SK-N-SH treated with all-trans-retinoic acid at 6 μM for 48 hours (cell line): Measurements from ENCODE around the gene VPS13D.

Experiments used
- ATAC-seq: fragments of 200-7000 bp; cut with Tn5 transposase; 3 replicates; pipeline ENCODE4 v1.9.1; 2020; ENCODE audit warnings: mild to moderate bottlenecking, moderate library complexity
- ARNTL ChIP-seq: fragments of 450-650 bp; formaldehyde crosslinking; IDR thresholded peaks from 2 replicates; pipeline ENCODE4 v1.5.0; 2020; ENCODE audit warnings: low read depth, mild to moderate bottlenecking, moderate library complexity, borderline replicate concordance
- BACH2 ChIP-seq: fragments of 250-450 bp; sonication (Bioruptor Pico); IDR thresholded peaks from 2 replicates; pipeline ENCODE4 v1.9.0; 2021; ENCODE audit warnings: mild to moderate bottlenecking, borderline replicate concordance
- CSDC2 ChIP-seq: fragments of 250-450 bp; sonication (Bioruptor Pico); IDR thresholded peaks from 2 replicates; pipeline ENCODE4 v1.5.0; 2020; ENCODE audit warnings: mild to moderate bottlenecking, moderate library complexity
- ESRRG ChIP-seq: fragments of 250-450 bp; sonication (Bioruptor Pico); IDR thresholded peaks from 2 replicates; pipeline ENCODE4 v1.6.1; 2021; ENCODE audit warnings: mild to moderate bottlenecking
- GLIS3 ChIP-seq: fragments of 250-450 bp; sonication (Bioruptor Pico); IDR thresholded peaks from 2 replicates; pipeline ENCODE4 v1.5.0; 2020; ENCODE audit warnings: mild to moderate bottlenecking, moderate library complexity
- ISL1 ChIP-seq: fragments of 250-450 bp; sonication (Bioruptor Pico); IDR thresholded peaks from 2 replicates; pipeline ENCODE4 v2.1.2; 2022; ENCODE audit warnings: mild to moderate bottlenecking, moderate library complexity
- OSR1 ChIP-seq: fragments of 250-450 bp; sonication (Bioruptor Pico); IDR thresholded peaks from 2 replicates; pipeline ENCODE4 v1.8.0; 2022; ENCODE audit warnings: moderate library complexity, mild to moderate bottlenecking, inconsistent platforms
- PPARA ChIP-seq: fragments of 250-450 bp; sonication (Bioruptor Pico); IDR thresholded peaks from 2 replicates; pipeline ENCODE4 v1.5.0; 2020; ENCODE audit warnings: mild to moderate bottlenecking, borderline replicate concordance
- RARB ChIP-seq: fragments of 250-450 bp; sonication (Bioruptor Pico); IDR thresholded peaks from 2 replicates; pipeline ENCODE4 v1.8.0; 2021; ENCODE audit warnings: mild to moderate bottlenecking, moderate library complexity
- SNAI2 ChIP-seq: fragments of 250-450 bp; sonication (Bioruptor Pico); IDR thresholded peaks from 2 replicates; pipeline ENCODE4 v1.5.0; 2020; ENCODE audit warnings: mild to moderate bottlenecking, moderate library complexity
- TCF4 ChIP-seq: fragments of 250-450 bp; sonication (Bioruptor Pico); IDR thresholded peaks from 2 replicates; pipeline ENCODE4 v1.8.0; 2021; ENCODE audit warnings: mild to moderate bottlenecking, moderate library complexity, borderline replicate concordance
- TOX ChIP-seq: fragments of 250-450 bp; sonication (Bioruptor Pico); IDR thresholded peaks from 2 replicates; pipeline ENCODE4 v1.8.0; 2021; ENCODE audit warnings: mild to moderate bottlenecking, moderate library complexity, borderline replicate concordance
- ZC3H10 ChIP-seq: fragments of 250-450 bp; sonication (Bioruptor Pico); IDR thresholded peaks from 2 replicates; pipeline ENCODE4 v1.5.1; 2021; ENCODE audit warnings: mild to moderate bottlenecking, moderate library complexity
- ZFP3 ChIP-seq: fragments of 250-450 bp; sonication (Bioruptor Pico); IDR thresholded peaks from 2 replicates; pipeline ENCODE4 v1.5.0; 2020; ENCODE audit warnings: mild to moderate bottlenecking, moderate library complexity
- ZFP30 ChIP-seq: fragments of 450-650 bp; formaldehyde crosslinking; IDR thresholded peaks from 2 replicates; pipeline ENCODE4 v1.5.0; 2022; ENCODE audit warnings: mild to moderate bottlenecking, moderate library complexity
- ZNF565 ChIP-seq: fragments of 450-650 bp; formaldehyde crosslinking; conservative IDR thresholded peaks from 2 replicates; pipeline ENCODE4 v1.5.0; 2020; ENCODE audit warnings: low read depth, mild to moderate bottlenecking, moderate library complexity
- ZNF70 ChIP-seq: fragments of 450-650 bp; formaldehyde crosslinking; IDR thresholded peaks from 2 replicates; pipeline ENCODE4 v1.5.0; 2020; ENCODE audit warnings: mild to moderate bottlenecking, moderate library complexity
- ZNF8 ChIP-seq: fragments of 450-650 bp; formaldehyde crosslinking; IDR thresholded peaks from 2 replicates; pipeline ENCODE4 v1.5.0; 2020; ENCODE audit warnings: mild to moderate bottlenecking, moderate library complexity
- TF ChIP-seq, protein P1 (sequence below): fragments of 250-450 bp; sonication (Bioruptor Pico); IDR thresholded peaks from 2 replicates; pipeline ENCODE4 v1.8.0; 2020; ENCODE audit warnings: mild to moderate bottlenecking, moderate library complexity, borderline replicate concordance
- TF ChIP-seq, protein P2 (sequence below): fragments of 250-450 bp; sonication (Bioruptor Pico); IDR thresholded peaks from 2 replicates; pipeline ENCODE4 v1.5.1; 2021; ENCODE audit warnings: mild to moderate bottlenecking, moderate library complexity
- TF ChIP-seq, protein P3 (sequence below): fragments of 250-450 bp; sonication (Bioruptor Pico); IDR thresholded peaks from 2 replicates; pipeline ENCODE4 v1.8.0; 2021; ENCODE audit warnings: low read depth, mild to moderate bottlenecking, moderate library complexity, borderline replicate concordance
- TF ChIP-seq, protein P4 (sequence below): fragments of 250-450 bp; sonication (Bioruptor Pico); IDR thresholded peaks from 2 replicates; pipeline ENCODE4 v1.5.1; 2020; ENCODE audit warnings: low read depth, mild to moderate bottlenecking, moderate library complexity
- TF ChIP-seq, protein P5 (sequence below): fragments of 250-450 bp; sonication (Bioruptor Pico); IDR thresholded peaks from 2 replicates; pipeline ENCODE4 v1.5.0; 2020; ENCODE audit warnings: mild to moderate bottlenecking, moderate library complexity

The VPS13D gene

DNA sequence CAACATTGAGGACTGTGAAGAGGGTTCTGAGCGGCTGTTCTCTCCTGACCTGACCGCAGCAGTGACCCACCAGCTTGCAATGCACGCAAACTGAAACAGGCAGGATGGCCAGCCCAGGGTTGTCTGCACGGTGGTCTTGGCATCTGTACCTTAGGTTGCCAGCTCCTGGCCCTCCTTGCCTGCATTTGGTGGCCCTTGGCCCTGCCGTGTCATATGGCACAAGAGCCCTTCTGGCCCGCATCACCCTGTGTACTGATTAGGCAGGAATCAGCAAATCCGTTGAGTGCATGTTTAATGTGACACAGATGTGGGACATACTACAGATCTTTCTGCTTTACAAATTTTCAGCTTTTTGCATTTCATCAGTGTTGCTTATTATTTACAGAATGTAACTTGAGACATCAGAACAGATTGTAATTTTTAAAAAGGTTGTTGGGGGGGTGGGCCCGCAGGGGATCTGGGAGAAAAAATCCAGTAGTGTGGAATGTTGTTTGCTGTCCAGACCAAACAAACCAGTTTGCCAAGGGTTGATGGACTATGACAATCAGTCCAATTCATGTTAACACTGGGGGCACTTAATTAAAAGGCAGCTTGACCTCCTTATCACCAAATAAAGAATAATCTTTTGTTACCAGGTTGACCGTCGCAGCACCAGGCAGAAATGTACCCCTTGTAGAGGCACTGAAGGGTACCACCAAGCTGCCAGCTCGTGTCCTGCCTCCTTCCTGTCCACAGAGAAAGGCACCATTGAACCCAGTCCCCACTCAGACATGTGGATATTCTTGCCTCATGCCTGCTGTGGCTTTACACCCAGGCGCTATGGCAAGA, 255.6 kb downstream of the VPS13D start:
- TF ChIP-seq, protein P1, sequence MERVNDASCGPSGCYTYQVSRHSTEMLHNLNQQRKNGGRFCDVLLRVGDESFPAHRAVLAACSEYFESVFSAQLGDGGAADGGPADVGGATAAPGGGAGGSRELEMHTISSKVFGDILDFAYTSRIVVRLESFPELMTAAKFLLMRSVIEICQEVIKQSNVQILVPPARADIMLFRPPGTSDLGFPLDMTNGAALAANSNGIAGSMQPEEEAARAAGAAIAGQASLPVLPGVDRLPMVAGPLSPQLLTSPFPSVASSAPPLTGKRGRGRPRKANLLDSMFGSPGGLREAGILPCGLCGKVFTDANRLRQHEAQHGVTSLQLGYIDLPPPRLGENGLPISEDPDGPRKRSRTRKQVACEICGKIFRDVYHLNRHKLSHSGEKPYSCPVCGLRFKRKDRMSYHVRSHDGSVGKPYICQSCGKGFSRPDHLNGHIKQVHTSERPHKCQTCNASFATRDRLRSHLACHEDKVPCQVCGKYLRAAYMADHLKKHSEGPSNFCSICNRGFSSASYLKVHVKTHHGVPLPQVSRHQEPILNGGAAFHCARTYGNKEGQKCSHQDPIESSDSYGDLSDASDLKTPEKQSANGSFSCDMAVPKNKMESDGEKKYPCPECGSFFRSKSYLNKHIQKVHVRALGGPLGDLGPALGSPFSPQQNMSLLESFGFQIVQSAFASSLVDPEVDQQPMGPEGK (CRISPR knock-in tag) = no peak
- no peak for TF ChIP-seq GLIS3
- TF ChIP-seq, protein P2, sequence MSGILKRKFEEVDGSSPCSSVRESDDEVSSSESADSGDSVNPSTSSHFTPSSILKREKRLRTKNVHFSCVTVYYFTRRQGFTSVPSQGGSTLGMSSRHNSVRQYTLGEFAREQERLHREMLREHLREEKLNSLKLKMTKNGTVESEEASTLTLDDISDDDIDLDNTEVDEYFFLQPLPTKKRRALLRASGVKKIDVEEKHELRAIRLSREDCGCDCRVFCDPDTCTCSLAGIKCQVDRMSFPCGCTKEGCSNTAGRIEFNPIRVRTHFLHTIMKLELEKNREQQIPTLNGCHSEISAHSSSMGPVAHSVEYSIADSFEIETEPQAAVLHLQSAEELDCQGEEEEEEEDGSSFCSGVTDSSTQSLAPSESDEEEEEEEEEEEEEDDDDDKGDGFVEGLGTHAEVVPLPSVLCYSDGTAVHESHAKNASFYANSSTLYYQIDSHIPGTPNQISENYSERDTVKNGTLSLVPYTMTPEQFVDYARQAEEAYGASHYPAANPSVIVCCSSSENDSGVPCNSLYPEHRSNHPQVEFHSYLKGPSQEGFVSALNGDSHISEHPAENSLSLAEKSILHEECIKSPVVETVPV (CRISPR knock-in tag) = no peak
- TF ChIP-seq, protein P3, sequence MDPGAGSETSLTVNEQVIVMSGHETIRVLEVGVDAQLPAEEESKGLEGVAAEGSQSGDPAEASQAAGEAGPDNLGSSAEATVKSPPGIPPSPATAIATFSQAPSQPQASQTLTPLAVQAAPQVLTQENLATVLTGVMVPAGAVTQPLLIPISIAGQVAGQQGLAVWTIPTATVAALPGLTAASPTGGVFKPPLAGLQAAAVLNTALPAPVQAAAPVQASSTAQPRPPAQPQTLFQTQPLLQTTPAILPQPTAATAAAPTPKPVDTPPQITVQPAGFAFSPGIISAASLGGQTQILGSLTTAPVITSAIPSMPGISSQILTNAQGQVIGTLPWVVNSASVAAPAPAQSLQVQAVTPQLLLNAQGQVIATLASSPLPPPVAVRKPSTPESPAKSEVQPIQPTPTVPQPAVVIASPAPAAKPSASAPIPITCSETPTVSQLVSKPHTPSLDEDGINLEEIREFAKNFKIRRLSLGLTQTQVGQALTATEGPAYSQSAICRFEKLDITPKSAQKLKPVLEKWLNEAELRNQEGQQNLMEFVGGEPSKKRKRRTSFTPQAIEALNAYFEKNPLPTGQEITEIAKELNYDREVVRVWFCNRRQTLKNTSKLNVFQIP (CRISPR knock-in tag) = no peak
- peak; percentile 82 for TF ChIP-seq TCF4 (CRISPR knock-in tag)
- no peak for TF ChIP-seq ARNTL (CRISPR knock-in tag)
- no peak for TF ChIP-seq OSR1 (CRISPR knock-in tag)
- TF ChIP-seq SNAI2 = 0 out of 2 replicates have a peak, but pooled peaks have one; percentile 44
- TF ChIP-seq ZNF70 (CRISPR knock-in tag) = 0 out of 2 replicates have a peak, but pooled peaks have one; percentile 46
- TF ChIP-seq TOX (CRISPR knock-in tag) = no peak
- no peak for TF ChIP-seq CSDC2 (CRISPR knock-in tag)
- TF ChIP-seq, protein P4, sequence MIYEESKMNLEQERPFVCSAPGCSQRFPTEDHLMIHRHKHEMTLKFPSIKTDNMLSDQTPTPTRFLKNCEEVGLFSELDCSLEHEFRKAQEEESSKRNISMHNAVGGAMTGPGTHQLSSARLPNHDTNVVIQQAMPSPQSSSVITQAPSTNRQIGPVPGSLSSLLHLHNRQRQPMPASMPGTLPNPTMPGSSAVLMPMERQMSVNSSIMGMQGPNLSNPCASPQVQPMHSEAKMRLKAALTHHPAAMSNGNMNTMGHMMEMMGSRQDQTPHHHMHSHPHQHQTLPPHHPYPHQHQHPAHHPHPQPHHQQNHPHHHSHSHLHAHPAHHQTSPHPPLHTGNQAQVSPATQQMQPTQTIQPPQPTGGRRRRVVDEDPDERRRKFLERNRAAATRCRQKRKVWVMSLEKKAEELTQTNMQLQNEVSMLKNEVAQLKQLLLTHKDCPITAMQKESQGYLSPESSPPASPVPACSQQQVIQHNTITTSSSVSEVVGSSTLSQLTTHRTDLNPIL (CRISPR knock-in tag) = no peak
- TF ChIP-seq ESRRG (CRISPR knock-in tag) = no peak
- TF ChIP-seq, protein P5, sequence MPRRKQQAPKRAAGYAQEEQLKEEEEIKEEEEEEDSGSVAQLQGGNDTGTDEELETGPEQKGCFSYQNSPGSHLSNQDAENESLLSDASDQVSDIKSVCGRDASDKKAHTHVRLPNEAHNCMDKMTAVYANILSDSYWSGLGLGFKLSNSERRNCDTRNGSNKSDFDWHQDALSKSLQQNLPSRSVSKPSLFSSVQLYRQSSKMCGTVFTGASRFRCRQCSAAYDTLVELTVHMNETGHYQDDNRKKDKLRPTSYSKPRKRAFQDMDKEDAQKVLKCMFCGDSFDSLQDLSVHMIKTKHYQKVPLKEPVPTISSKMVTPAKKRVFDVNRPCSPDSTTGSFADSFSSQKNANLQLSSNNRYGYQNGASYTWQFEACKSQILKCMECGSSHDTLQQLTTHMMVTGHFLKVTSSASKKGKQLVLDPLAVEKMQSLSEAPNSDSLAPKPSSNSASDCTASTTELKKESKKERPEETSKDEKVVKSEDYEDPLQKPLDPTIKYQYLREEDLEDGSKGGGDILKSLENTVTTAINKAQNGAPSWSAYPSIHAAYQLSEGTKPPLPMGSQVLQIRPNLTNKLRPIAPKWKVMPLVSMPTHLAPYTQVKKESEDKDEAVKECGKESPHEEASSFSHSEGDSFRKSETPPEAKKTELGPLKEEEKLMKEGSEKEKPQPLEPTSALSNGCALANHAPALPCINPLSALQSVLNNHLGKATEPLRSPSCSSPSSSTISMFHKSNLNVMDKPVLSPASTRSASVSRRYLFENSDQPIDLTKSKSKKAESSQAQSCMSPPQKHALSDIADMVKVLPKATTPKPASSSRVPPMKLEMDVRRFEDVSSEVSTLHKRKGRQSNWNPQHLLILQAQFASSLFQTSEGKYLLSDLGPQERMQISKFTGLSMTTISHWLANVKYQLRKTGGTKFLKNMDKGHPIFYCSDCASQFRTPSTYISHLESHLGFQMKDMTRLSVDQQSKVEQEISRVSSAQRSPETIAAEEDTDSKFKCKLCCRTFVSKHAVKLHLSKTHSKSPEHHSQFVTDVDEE (CRISPR knock-in tag) = peak; percentile 66
- 0 out of 2 replicates have a peak, but pooled peaks have one; percentile 48 for TF ChIP-seq PPARA (CRISPR knock-in tag)
- no peak for TF ChIP-seq ZFP30 (CRISPR knock-in tag)
- no peak for TF ChIP-seq RARB (CRISPR knock-in tag)
- no peak for TF ChIP-seq ZNF565 (CRISPR knock-in tag)
- TF ChIP-seq BACH2 (CRISPR knock-in tag) = no peak
- no peak for TF ChIP-seq ZC3H10
- no peak for TF ChIP-seq ZNF8 (CRISPR knock-in tag)
- TF ChIP-seq ZFP3 (CRISPR knock-in tag) = no peak
- TF ChIP-seq ISL1 = peak; percentile 37
- peak; percentile 48; the same call in 1 of the 3 replicates for ATAC-seq

GRCh38 chr1:12486059-12486341, 256.2 kb downstream of the VPS13D start:
- no peak for TF ChIP-seq ZNF8 (CRISPR knock-in tag)
- ATAC-seq = no peak
